ENCODE data around the gene LINGO3.

Gene LINGO3

GRCh38 chr19:2330255-2330631 is 22.3 kb upstream of the LINGO3 start (continued):
- TF ChIP-seq CTCF (tag by site-specific recombination; IDR thresholded peaks at IDR 0.05) (no peak), ZSCAN30 (tag by site-specific recombination; IDR thresholded peaks at IDR 0.05) (no peak), ZNF416 (tag by site-specific recombination; IDR thresholded peaks at IDR 0.05) (no peak)

GRCh38 chr19:2329501-2329916 is 21.6 kb upstream of the LINGO3 start:
- POLR2A ChIA-PET, result interaction anchor here (0.6 kb wide), 1 partner anchor 49 kb away, joined by 5 read pairs; no protein-coding TSS in a partner anchor
- Histone ChIP-seq H3K4me1 (ENCODE audit: control insufficient read depth, insufficient read depth, low read length) (peaks cover 14% of the 10 kb centered on the region), H3K36me3 (ENCODE audit: control insufficient read depth in 2 of 2, insufficient read depth in 1 of 2, low read length in 2 of 2) (peaks cover 0 to 28% of the 10 kb centered on the region in 2 experiments; a peak in 2 of 3 replicates)

GRCh38 chr19:2329149-2329478 is 21.2 kb upstream of the LINGO3 start:
- Histone ChIP-seq H3K27ac (ENCODE audit: extremely low read depth, low read depth, low read length) (peak overlapping the region; percentile 90; the same call in 1 of the 2 replicates), H3K4me1 (ENCODE audit: control insufficient read depth, insufficient read depth, low read length) (peaks cover 14% of the 10 kb centered on the region), H3K4me3 (ENCODE audit: low read depth, low read length) (peak overlapping the region; percentile 92), H3K9me3 (ENCODE audit: control insufficient read depth, insufficient read depth, low read depth, low read length) (no peaks in the 10 kb centered on the region), H3K36me3 (ENCODE audit: control insufficient read depth in 2 of 2, insufficient read depth in 1 of 2, low read length in 2 of 2) (peaks cover 0 to 28% of the 10 kb centered on the region in 2 experiments; a peak in 2 of 3 replicates)
- POLR2A ChIA-PET, result no interaction called here
- CTCF ChIA-PET, result interaction anchor here (1.0 to 1.7 kb wide), 2 partner anchors 55 to 308 kb away, joined by 4 to 5 read pairs; no protein-coding TSS in a partner anchor
- no peak for TF ChIP-seq ZNF148 (tag by site-specific recombination; IDR thresholded peaks at IDR 0.05; ENCODE audit: borderline replicate concordance)
- TF ChIP-seq REST (tag by site-specific recombination; IDR thresholded peaks at IDR 0.05), result 0 out of 2 replicates have a peak, but pooled peaks have one; percentile 9

More at GRCh38 chr19:2329501-2329916, 21.6 kb upstream of the LINGO3 start:
- CTCF ChIA-PET, result interaction anchor here (0.7 to 1.0 kb wide), 2 partner anchors 308 to 319 kb away, joined by 3 to 5 read pairs; no protein-coding TSS in a partner anchor
- no peak overlapping the region; the same call in 1 of the 2 replicates for H3K27ac ChIP-seq (ENCODE audit: extremely low read depth, low read depth, low read length)
- no peak for TF ChIP-seq ZNF747 (tag by site-specific recombination; IDR thresholded peaks at IDR 0.05)
- TF ChIP-seq PRDM1 (tag by site-specific recombination; IDR thresholded peaks at IDR 0.05), result peak; percentile 8; the same call in 1 of the 2 replicates
- peak overlapping the region; percentile 92 for H3K4me3 ChIP-seq (ENCODE audit: low read depth, low read length)
- H3K9me3 ChIP-seq (ENCODE audit: control insufficient read depth, insufficient read depth, low read depth, low read length), result no peaks in the 10 kb centered on the region

GRCh38 chr19:2328401-2329148 is 20.6 kb upstream of the LINGO3 start, which contains the start of the genes LSM7 and SPPL2B:
Gene LSM7 (minus strand): TSS chr19:2328586. CDS start chr19:2328566, 20 bp downstream.
Gene SPPL2B (plus strand): TSS chr19:2328684. CDS start chr19:2328710, 26 bp downstream.
- POLR2A ChIA-PET, result interaction anchor here (0.7 to 1.7 kb wide), 9 partner anchors 10 to 147 kb away, joined by 3 to 6 read pairs (median 4); partner anchors contain the start of gene GADD45B
- Histone ChIP-seq H3K9me3 (ENCODE audit: control insufficient read depth, insufficient read depth, low read depth, low read length) (no peaks in the 10 kb centered on the region), H3K4me3 (ENCODE audit: low read depth, low read length) (peak within 1 kb of the TSS; percentile 92), H3K4me1 (ENCODE audit: control insufficient read depth, insufficient read depth, low read length) (peaks cover 14% of the 10 kb centered on the region), H3K36me3 (ENCODE audit: control insufficient read depth in 2 of 2, insufficient read depth in 1 of 2, low read length in 2 of 2) (peaks cover 1 to 28% of the 10 kb centered on the region in 2 experiments; a peak in 2 of 3 replicates), H3K27ac (ENCODE audit: extremely low read depth, low read depth, low read length) (peak within 1 kb of the TSS; percentile 90)
- CTCF ChIA-PET, result interaction anchor here (1.7 kb wide), 1 partner anchor 54 kb away, joined by 4 read pairs; no protein-coding TSS in a partner anchor
- TF ChIP-seq ZNF518A (tag by site-specific recombination; conservative IDR thresholded peaks at IDR 0.05; ENCODE audit: low read depth) (no peak), ZNF596 (tag by site-specific recombination; IDR thresholded peaks at IDR 0.05) (0 out of 2 replicates have a peak, but pooled peaks have one; percentile 21)
